Activated gamma-delta T cell treated with Interleukin-2 at 50 U/mL for 16 hours (primary cell): ENCODE data around the gene ZNF318.
"Not testable (repeated sequence)": the region's sequence is repeated elsewhere in the genome, so short reads cannot be mapped to it uniquely, and the experiment has no call there.

Experiments
- DNase-seq: peaks from one replicate; pipeline ENCODE4 v3.0.0-alpha.2; 2020

The ZNF318 gene

GRCh38 chr6:43380858-43381257, 11.4 kb upstream of the ZNF318 start:
- DNase-seq, result not testable (repeated sequence)

- no peak for DNase-seq
These were observed 9.2 kb upstream of the ZNF318 start for GRCh38 chr6:43378631-43379030.

- no peak for DNase-seq
These were observed 8.3 kb upstream of the ZNF318 start for GRCh38 chr6:43377710-43378229.

GRCh38 chr6:43376551-43376981, 7.1 kb upstream of the ZNF318 start:
- DNase-seq, result no peak

- DNase-seq, result no peak
These were observed 6.2 kb upstream of the ZNF318 start for GRCh38 chr6:43375693-43376092.

GRCh38 chr6:43373252-43373875, 3.9 kb upstream of the ZNF318 start:
- no peak for DNase-seq

GRCh38 chr6:43370003-43370580, 645 bp upstream of the ZNF318 start:
- DNase-seq, result not testable (repeated sequence)

- DNase-seq, result no peak
These were observed 937 bp downstream of the ZNF318 start for GRCh38 chr6:43368259-43369160.

GRCh38 chr6:43367245-43367984, 2.0 kb downstream of the ZNF318 start:
- DNase-seq, result no peak

GRCh38 chr6:43361269-43361668, 8.2 kb downstream of the ZNF318 start:
- DNase-seq, result no peak

- DNase-seq, result no peak
These were observed 9.6 kb downstream of the ZNF318 start for GRCh38 chr6:43359831-43360230.

GRCh38 chr6:43359381-43359780, 10.1 kb downstream of the ZNF318 start:
- no peak for DNase-seq

- DNase-seq, result no peak
These were observed 13.4 kb downstream of the ZNF318 start for GRCh38 chr6:43355862-43356590.

- DNase-seq, result not testable (repeated sequence)
These were observed 17.5 kb downstream of the ZNF318 start for GRCh38 chr6:43351951-43352350.

- no peak for DNase-seq
These were observed 22.0 kb downstream of the ZNF318 start for GRCh38 chr6:43347444-43347843.

- DNase-seq, result no peak
These were observed 22.4 kb downstream of the ZNF318 start for GRCh38 chr6:43347021-43347420.

- DNase-seq, result not testable (repeated sequence)
These were observed 23.2 kb downstream of the ZNF318 start for GRCh38 chr6:43346243-43346642.

- DNase-seq, result no peak
These were observed 30.3 kb downstream of the ZNF318 start for GRCh38 chr6:43339168-43339567.

- DNase-seq, result no peak
These were observed 31.2 kb downstream of the ZNF318 start for GRCh38 chr6:43338243-43338642.

- no peak for DNase-seq
These were observed 33.1 kb downstream of the ZNF318 start for GRCh38 chr6:43336382-43336781.

GRCh38 chr6:43335469-43335868, 34.0 kb downstream of the ZNF318 start:
- DNase-seq, result no peak

GRCh38 chr6:43334466-43335095, 34.9 kb downstream of the ZNF318 start:
- DNase-seq, result no peak
